ENCODE results near the gene SCYGR6. TPM values are rescaled to one million over a fixed set of nuclear protein-coding genes. Genes with fewer than 3 reads are reported as not detected.
"Not testable (repeated sequence)": the region's sequence is repeated elsewhere in the genome, so short reads cannot be mapped to it uniquely, and the experiment has no call there.

Gene SCYGR6
- total and polyA plus RNA-seq, 5 donors from 2014 or later: not detected

- H3K27me3 Mint-ChIP-seq: peaks cover 11% of the 10 kb centered on the region
- no peak for DNase-seq
- H3K4me1 Mint-ChIP-seq: no peaks in the 10 kb centered on the region
- no peak for ATAC-seq (ENCODE audit: low read depth in 2 of 2)
- H3K4me3 ChIP-seq (ENCODE audit: low read depth, low read length): no peak within 1 kb of the TSS
- H3K9me3 Mint-ChIP-seq: peaks cover 0 to 3% (median 0%) of the 10 kb centered on the region in 7 donors
- no peaks in the 10 kb centered on the region for H3K36me3 ChIP-seq (ENCODE audit: control insufficient read depth, insufficient read depth, low read length)
- no peak within 1 kb of the TSS for H3K27ac ChIP-seq (ENCODE audit: insufficient read depth, low read length, poor library complexity, severe bottlenecking)
- H3K4me3 Mint-ChIP-seq: no peak within 1 kb of the TSS
- H3K36me3 Mint-ChIP-seq: no peaks in the 10 kb centered on the region
- no peak within 1 kb of the TSS for H3K27ac Mint-ChIP-seq
- H3K4me1 ChIP-seq (ENCODE audit: control insufficient read depth, insufficient read depth, low read length, poor library complexity, severe bottlenecking): no peaks in the 10 kb centered on the region
- H3K9me3 ChIP-seq (ENCODE audit: control insufficient read depth in 2 of 2, low read length in 2 of 2): no peaks in the 10 kb centered on the region
- H3K27me3 ChIP-seq (ENCODE audit: control insufficient read depth, insufficient read depth, low read length): no peaks in the 10 kb centered on the region
These were observed 3.5 kb upstream of the SCYGR6 start, which contains the start of gene SCYGR7 for GRCh38 chr2:227728035-227728434. Gene SCYGR7, plus strand, starts transcription at chr2:227728335. Its CDS starts 0 bp downstream, at chr2:227728335.

GRCh38 chr2:227722821-227723220 lies 1.7 kb downstream of the SCYGR6 start:
- DNase-seq: not testable (repeated sequence)

GRCh38 chr2:227720680-227721079 lies 3.9 kb downstream of the SCYGR6 start:
- H3K4me3 Mint-ChIP-seq: no peak overlapping the region
- ATAC-seq (ENCODE audit: low read depth in 2 of 2) (no peak), DNase-seq (no peak)
- no peak overlapping the region for H3K27ac ChIP-seq (ENCODE audit: insufficient read depth, low read length, poor library complexity, severe bottlenecking)
- H3K4me1 ChIP-seq (ENCODE audit: control insufficient read depth, insufficient read depth, low read length, poor library complexity, severe bottlenecking): no peaks in the 10 kb centered on the region
- no peak overlapping the region for H3K27ac Mint-ChIP-seq
- H3K27me3 Mint-ChIP-seq: peaks cover 17% of the 10 kb centered on the region
- H3K36me3 Mint-ChIP-seq: no peaks in the 10 kb centered on the region
- peaks cover 0 to 7% (median 0%) of the 10 kb centered on the region in 4 donors for H3K4me1 Mint-ChIP-seq
- H3K9me3 ChIP-seq (ENCODE audit: control insufficient read depth in 2 of 2, low read length in 2 of 2): no peaks in the 10 kb centered on the region
- peaks cover 3% of the 10 kb centered on the region for H3K27me3 ChIP-seq (ENCODE audit: control insufficient read depth, insufficient read depth, low read length)
- H3K4me3 ChIP-seq (ENCODE audit: low read depth, low read length): no peak overlapping the region
- peaks cover 0 to 4% (median 0%) of the 10 kb centered on the region in 7 donors for H3K9me3 Mint-ChIP-seq
- no peaks in the 10 kb centered on the region for H3K36me3 ChIP-seq (ENCODE audit: control insufficient read depth, insufficient read depth, low read length)

More at GRCh38 chr2:227722821-227723220, 1.7 kb downstream of the SCYGR6 start:
- H3K9me3 ChIP-seq (ENCODE audit: control insufficient read depth in 2 of 2, low read length in 2 of 2); H3K27me3 Mint-ChIP-seq; H3K27ac ChIP-seq (ENCODE audit: insufficient read depth, low read length, poor library complexity, severe bottlenecking); H3K36me3 Mint-ChIP-seq; H3K9me3 Mint-ChIP-seq; H3K4me3 Mint-ChIP-seq; H3K4me1 ChIP-seq (ENCODE audit: control insufficient read depth, insufficient read depth, low read length, poor library complexity, severe bottlenecking); H3K4me1 Mint-ChIP-seq; H3K4me3 ChIP-seq (ENCODE audit: low read depth, low read length); H3K36me3 ChIP-seq (ENCODE audit: control insufficient read depth, insufficient read depth, low read length); ATAC-seq (ENCODE audit: low read depth in 2 of 2); H3K27me3 ChIP-seq (ENCODE audit: control insufficient read depth, insufficient read depth, low read length): not testable (repeated sequence)
- H3K27ac Mint-ChIP-seq: peak overlapping the region in 1 of 3 donors; percentile 22

GRCh38 chr2:227719641-227720040 lies 4.9 kb downstream of the SCYGR6 start:
- H3K36me3 ChIP-seq (ENCODE audit: control insufficient read depth, insufficient read depth, low read length): no peaks in the 10 kb centered on the region
- no peaks in the 10 kb centered on the region for H3K9me3 ChIP-seq (ENCODE audit: control insufficient read depth in 2 of 2, low read length in 2 of 2)
- Mint-ChIP-seq H3K9me3 (peaks cover 0 to 1% (median 0%) of the 10 kb centered on the region in 7 donors), H3K4me3 (no peak overlapping the region), H3K4me1 (peaks cover 0 to 7% (median 0%) of the 10 kb centered on the region in 4 donors), H3K27ac (no peak overlapping the region), H3K27me3 (peaks cover 21% of the 10 kb centered on the region), H3K36me3 (no peaks in the 10 kb centered on the region)
- H3K27ac ChIP-seq (ENCODE audit: insufficient read depth, low read length, poor library complexity, severe bottlenecking): no peak overlapping the region
- no peak for ATAC-seq (ENCODE audit: low read depth in 2 of 2)
- no peak for DNase-seq
- no peak overlapping the region for H3K4me3 ChIP-seq (ENCODE audit: low read depth, low read length)
- H3K4me1 ChIP-seq (ENCODE audit: control insufficient read depth, insufficient read depth, low read length, poor library complexity, severe bottlenecking): no peaks in the 10 kb centered on the region
- peaks cover 3% of the 10 kb centered on the region for H3K27me3 ChIP-seq (ENCODE audit: control insufficient read depth, insufficient read depth, low read length)

- no peaks in the 10 kb centered on the region for H3K9me3 ChIP-seq (ENCODE audit: control insufficient read depth in 2 of 2, low read length in 2 of 2)
- H3K36me3 ChIP-seq (ENCODE audit: control insufficient read depth, insufficient read depth, low read length): no peaks in the 10 kb centered on the region
- H3K4me3 ChIP-seq (ENCODE audit: low read depth, low read length): no peak within 1 kb of the TSS
- no peak within 1 kb of the TSS for H3K27ac ChIP-seq (ENCODE audit: insufficient read depth, low read length, poor library complexity, severe bottlenecking)
- H3K9me3 Mint-ChIP-seq: peaks cover 0 to 1% (median 0%) of the 10 kb centered on the region in 7 donors
- no peak within 1 kb of the TSS for H3K27ac Mint-ChIP-seq
- no peaks in the 10 kb centered on the region for H3K4me1 ChIP-seq (ENCODE audit: control insufficient read depth, insufficient read depth, low read length, poor library complexity, severe bottlenecking)
- DNase-seq (no peak), ATAC-seq (ENCODE audit: low read depth in 2 of 2) (no peak)
- peaks cover 3% of the 10 kb centered on the region for H3K27me3 ChIP-seq (ENCODE audit: control insufficient read depth, insufficient read depth, low read length)
- peaks cover 0 to 7% (median 0%) of the 10 kb centered on the region in 4 donors for H3K4me1 Mint-ChIP-seq
- peak within 1 kb of the TSS in 1 of 4 donors; percentile 7 for H3K4me3 Mint-ChIP-seq
- H3K36me3 Mint-ChIP-seq: no peaks in the 10 kb centered on the region
- peaks cover 21% of the 10 kb centered on the region for H3K27me3 Mint-ChIP-seq
These were observed 6.6 kb downstream of the SCYGR6 start, which contains the start of gene SLC19A3 for GRCh38 chr2:227717687-227718567. Gene SLC19A3, minus strand, starts transcription at chr2:227718028. Its CDS starts 15,710 bp downstream, at chr2:227702318.

GRCh38 chr2:227716501-227716900 lies 8.1 kb downstream of the SCYGR6 start:
- Mint-ChIP-seq H3K36me3 (no peaks in the 10 kb centered on the region), H3K4me3 (no peak overlapping the region), H3K27me3 (peaks cover 21% of the 10 kb centered on the region), H3K27ac (no peak overlapping the region), H3K9me3 (peaks cover 0 to 1% (median 0%) of the 10 kb centered on the region in 7 donors), H3K4me1 (peaks cover 0 to 7% (median 0%) of the 10 kb centered on the region in 4 donors)
- Histone ChIP-seq H3K27me3 (ENCODE audit: control insufficient read depth, insufficient read depth, low read length) (peaks cover 3% of the 10 kb centered on the region), H3K4me3 (ENCODE audit: low read depth, low read length) (no peak overlapping the region), H3K9me3 (ENCODE audit: control insufficient read depth in 2 of 2, low read length in 2 of 2) (no peaks in the 10 kb centered on the region), H3K4me1 (ENCODE audit: control insufficient read depth, insufficient read depth, low read length, poor library complexity, severe bottlenecking) (no peaks in the 10 kb centered on the region), H3K36me3 (ENCODE audit: control insufficient read depth, insufficient read depth, low read length) (no peaks in the 10 kb centered on the region), H3K27ac (ENCODE audit: insufficient read depth, low read length, poor library complexity, severe bottlenecking) (no peak overlapping the region)
- DNase-seq (no peak), ATAC-seq (ENCODE audit: low read depth in 2 of 2) (no peak)

GRCh38 chr2:227713291-227713690 lies 11.3 kb downstream of the SCYGR6 start:
- H3K36me3 ChIP-seq (ENCODE audit: control insufficient read depth, insufficient read depth, low read length): no peaks in the 10 kb centered on the region

More at GRCh38 chr2:227713291-227713690, 11.3 kb downstream of the SCYGR6 start:
- H3K27ac ChIP-seq (ENCODE audit: insufficient read depth, low read length, poor library complexity, severe bottlenecking): no peak overlapping the region
- ATAC-seq (ENCODE audit: low read depth in 2 of 2) (no peak), DNase-seq (no peak)
- no peak overlapping the region for H3K4me3 Mint-ChIP-seq
- peaks cover 3% of the 10 kb centered on the region for H3K27me3 ChIP-seq (ENCODE audit: control insufficient read depth, insufficient read depth, low read length)
- H3K4me1 Mint-ChIP-seq: peaks cover 0 to 7% (median 0%) of the 10 kb centered on the region in 4 donors
- no peaks in the 10 kb centered on the region for H3K9me3 ChIP-seq (ENCODE audit: control insufficient read depth in 2 of 2, low read length in 2 of 2)
- H3K36me3 Mint-ChIP-seq: no peaks in the 10 kb centered on the region
- H3K4me1 ChIP-seq (ENCODE audit: control insufficient read depth, insufficient read depth, low read length, poor library complexity, severe bottlenecking): no peaks in the 10 kb centered on the region
- no peak overlapping the region for H3K27ac Mint-ChIP-seq
- H3K27me3 Mint-ChIP-seq: peaks cover 18% of the 10 kb centered on the region
- H3K9me3 Mint-ChIP-seq: peaks cover 0 to 2% (median 0%) of the 10 kb centered on the region in 7 donors
- H3K4me3 ChIP-seq (ENCODE audit: low read depth, low read length): no peak overlapping the region

Data from CD4-positive, CD25-positive, alpha-beta regulatory T cell (primary cell).